Adipocyte (in vitro differentiated cells): ENCODE results near the gene CSNK1G1.
"Not testable (repeated sequence)": the region's sequence is repeated elsewhere in the genome, so short reads cannot be mapped to it uniquely, and the experiment has no call there.

Source experiments
- DNase-seq: peaks from one replicate; pipeline ENCODE4 v3.0.0-alpha.2; 2015; ENCODE audit warnings: low read depth
- H3K27me3 ChIP-seq: replicated peaks from 2 replicates; pipeline ENCODE4 v1.7.0; 2013; ENCODE audit warnings: mild to moderate bottlenecking, low read length, moderate library complexity; ENCODE audit not compliant: control insufficient read depth, insufficient read depth
- H3K36me3 ChIP-seq: 2 replicates; pipeline ENCODE4 v1.7.0; 2013; ENCODE audit warnings: low read length, mild to moderate bottlenecking, moderate library complexity; ENCODE audit not compliant: control insufficient read depth, insufficient read depth, severe bottlenecking
- H3K4me1 ChIP-seq: 2 replicates; pipeline ENCODE4 v1.7.0; 2013; ENCODE audit warnings: mild to moderate bottlenecking, low read length, moderate library complexity; ENCODE audit not compliant: control insufficient read depth, insufficient read depth
- H3K4me3 ChIP-seq: 2 replicates; pipeline ENCODE4 v1.7.0; 2013; ENCODE audit warnings: mild to moderate bottlenecking, low read length, moderate library complexity
- H3K9ac ChIP-seq: 2 replicates; pipeline ENCODE4 v1.7.0; 2013; ENCODE audit warnings: mild to moderate bottlenecking, low read length, moderate library complexity
- H3K9me3 ChIP-seq: 2 replicates; pipeline ENCODE4 v1.7.0; 2013; ENCODE audit warnings: mild to moderate bottlenecking, low read length, moderate library complexity; ENCODE audit not compliant: control insufficient read depth

CSNK1G1 gene

DNA sequence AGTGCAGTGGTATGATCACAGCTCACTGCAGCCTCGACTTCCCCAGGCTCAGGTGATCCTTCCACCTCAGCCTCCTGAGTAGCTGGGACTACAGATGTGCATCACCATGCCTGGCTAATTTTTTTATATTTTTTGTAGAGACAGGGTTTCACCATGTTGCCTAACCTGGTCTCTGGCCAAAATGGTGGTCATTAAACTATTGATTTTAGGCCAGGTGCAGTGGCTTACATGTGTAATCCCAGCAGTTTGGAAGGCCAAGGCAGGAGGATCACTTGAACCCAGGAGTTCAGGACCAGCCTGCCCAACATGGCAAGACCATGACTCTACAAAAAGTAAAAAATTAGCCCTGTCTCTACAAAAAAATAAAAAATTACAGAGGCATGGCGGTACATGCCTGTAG, 235.7 kb downstream of the CSNK1G1 start:
- Histone ChIP-seq H3K36me3 (peaks cover 91% of the 10 kb centered on the region), H3K4me1 (peaks cover 21% of the 10 kb centered on the region)
- H3K4me3 ChIP-seq, DNase-seq, H3K9ac ChIP-seq, H3K27me3 ChIP-seq, H3K9me3 ChIP-seq: not testable (repeated sequence)

DNA sequence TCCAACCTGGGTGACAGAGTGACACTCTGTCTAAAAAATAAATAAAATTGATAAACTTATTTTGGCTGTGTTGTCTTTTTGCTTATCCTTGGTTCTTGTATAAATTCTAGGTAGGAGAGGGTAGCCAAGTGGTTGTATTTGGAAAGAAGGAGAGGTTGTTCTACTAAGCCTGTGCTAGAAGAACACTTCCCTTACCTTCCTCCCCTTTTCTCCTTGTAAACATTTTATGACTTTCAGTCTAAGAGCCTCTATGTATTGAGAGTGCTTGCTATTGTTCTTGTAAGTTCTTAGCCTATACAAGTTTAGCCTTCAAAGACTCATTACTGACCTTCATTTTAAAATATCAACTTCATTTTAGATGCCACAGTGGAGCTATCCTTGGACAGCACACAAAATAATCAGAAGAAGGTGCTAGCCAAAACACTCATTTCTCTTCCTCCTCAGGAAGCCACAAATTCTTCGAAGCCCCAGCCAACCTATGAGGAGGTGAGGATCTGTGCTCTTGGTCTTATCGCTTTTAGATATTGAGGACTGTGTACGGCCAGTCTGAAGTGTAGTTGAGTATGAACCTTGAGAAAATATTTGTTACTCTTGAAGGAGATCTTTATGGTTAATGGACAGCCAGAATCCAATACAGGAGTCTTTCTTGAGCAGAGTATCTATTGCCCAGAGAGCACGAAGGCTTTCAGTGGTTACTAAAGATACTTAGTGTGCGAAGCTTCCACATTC, 238.1 kb downstream of the CSNK1G1 start:
- no peaks in the 10 kb centered on the region for H3K9me3 ChIP-seq
- H3K4me3 ChIP-seq: no peak overlapping the region
- no peaks in the 10 kb centered on the region for H3K27me3 ChIP-seq
- H3K36me3 ChIP-seq: peaks cover 89% of the 10 kb centered on the region
- no peak for DNase-seq
- H3K4me1 ChIP-seq: peaks cover 31% of the 10 kb centered on the region
- H3K9ac ChIP-seq: no peak overlapping the region
